ENCODE data around the gene NLRP13. TPM values are rescaled to one million over a fixed set of nuclear protein-coding genes. Genes with fewer than 3 reads are reported as not detected.

Gene NLRP13
- total and polyA plus RNA-seq, 9 of the 15 experiments (the other 6 are each of a cell fraction or from before 2014, with no cell fraction given) = not detected

DNA sequence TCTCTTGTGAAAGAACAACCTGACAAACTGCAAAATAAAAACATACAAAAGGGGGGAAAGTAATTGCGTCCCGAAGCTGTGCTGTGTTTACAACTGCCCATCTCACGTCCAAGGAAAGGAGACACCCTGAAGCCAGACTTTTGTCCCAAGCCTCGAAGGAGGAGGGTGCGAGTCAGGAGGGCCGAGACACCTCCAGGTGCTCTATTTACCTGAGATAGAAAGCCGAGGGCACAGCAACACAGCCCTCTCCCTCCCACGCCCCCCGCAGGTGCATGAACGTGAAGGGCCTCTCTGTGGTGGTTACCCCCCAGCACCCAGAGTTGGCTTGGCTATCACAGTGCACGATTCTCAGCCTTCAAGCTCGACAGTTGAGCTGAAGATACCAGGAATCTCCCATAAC, 33.2 kb downstream of the NLRP13 start:
- POLR2A ChIA-PET = no interaction called here
- no peaks in the 10 kb centered on the region for H3K9me1 ChIP-seq (ENCODE audit: control insufficient read depth, insufficient read depth, low read length)

More for the DNA sequence above, 33.2 kb downstream of the NLRP13 start:
- FAIRE-seq = no peak
- DNase-seq (ENCODE audit: extremely low read depth in 1 of 4, low spot score in 3 of 4) = no peak
- in situ Hi-C loops (cut with MboI) (no loop called here), intact Hi-C loops (cut with micrococcal nuclease) (no loop called here)
- CTCF ChIA-PET (ENCODE audit: low intra/inter-chr PET ratio) = no interaction called here
- WGBS (ENCODE audit: insufficient coverage, low coverage, missing lambda C conversion rate) = under 1% methylated on average over 11 of the region's 12 CpGs
- Histone ChIP-seq H3K79me2 (ENCODE audit: control insufficient read depth, insufficient read depth, low read length) (no peaks in the 10 kb centered on the region), H3K9ac (ENCODE audit: insufficient read depth in 1 of 2, low read depth in 2 of 2, low read length in 2 of 2) (no peak overlapping the region), H3K36me3 (ENCODE audit: control insufficient read depth, insufficient read depth, low read length) (no peaks in the 10 kb centered on the region), H3K27ac (ENCODE audit: extremely low read depth, low read depth, low read length) (no peak overlapping the region), H2AFZ (ENCODE audit: low read depth, low read length) (no peak overlapping the region), H3K27me3 (ENCODE audit: control insufficient read depth in 2 of 2, insufficient read depth in 2 of 2, low read length in 2 of 2) (peaks cover 0 to 8% of the 10 kb centered on the region in 2 experiments; a peak in 2 of 5 replicates), H4K20me1 (replicated peaks; ENCODE audit: control insufficient read depth, insufficient read depth, low read length) (no peaks in the 10 kb centered on the region), H3K4me1 (replicated peaks in 1 of 2; ENCODE audit: control insufficient read depth in 2 of 2, insufficient read depth in 2 of 2, low read length in 2 of 2) (no peaks in the 10 kb centered on the region), H3K4me3 (no peak overlapping the region), H3K4me2 (ENCODE audit: insufficient read depth, low read length) (no peak overlapping the region), H3K9me3 (replicated peaks; ENCODE audit: control insufficient read depth, insufficient read depth, low read depth, low read length) (no peaks in the 10 kb centered on the region)
- TF ChIP-seq, protein P1, sequence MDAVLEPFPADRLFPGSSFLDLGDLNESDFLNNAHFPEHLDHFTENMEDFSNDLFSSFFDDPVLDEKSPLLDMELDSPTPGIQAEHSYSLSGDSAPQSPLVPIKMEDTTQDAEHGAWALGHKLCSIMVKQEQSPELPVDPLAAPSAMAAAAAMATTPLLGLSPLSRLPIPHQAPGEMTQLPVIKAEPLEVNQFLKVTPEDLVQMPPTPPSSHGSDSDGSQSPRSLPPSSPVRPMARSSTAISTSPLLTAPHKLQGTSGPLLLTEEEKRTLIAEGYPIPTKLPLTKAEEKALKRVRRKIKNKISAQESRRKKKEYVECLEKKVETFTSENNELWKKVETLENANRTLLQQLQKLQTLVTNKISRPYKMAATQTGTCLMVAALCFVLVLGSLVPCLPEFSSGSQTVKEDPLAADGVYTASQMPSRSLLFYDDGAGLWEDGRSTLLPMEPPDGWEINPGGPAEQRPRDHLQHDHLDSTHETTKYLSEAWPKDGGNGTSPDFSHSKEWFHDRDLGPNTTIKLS (IDR thresholded peaks at IDR 0.05; ENCODE audit: borderline replicate concordance, low read depth) = no peak
- TF ChIP-seq, protein P2, sequence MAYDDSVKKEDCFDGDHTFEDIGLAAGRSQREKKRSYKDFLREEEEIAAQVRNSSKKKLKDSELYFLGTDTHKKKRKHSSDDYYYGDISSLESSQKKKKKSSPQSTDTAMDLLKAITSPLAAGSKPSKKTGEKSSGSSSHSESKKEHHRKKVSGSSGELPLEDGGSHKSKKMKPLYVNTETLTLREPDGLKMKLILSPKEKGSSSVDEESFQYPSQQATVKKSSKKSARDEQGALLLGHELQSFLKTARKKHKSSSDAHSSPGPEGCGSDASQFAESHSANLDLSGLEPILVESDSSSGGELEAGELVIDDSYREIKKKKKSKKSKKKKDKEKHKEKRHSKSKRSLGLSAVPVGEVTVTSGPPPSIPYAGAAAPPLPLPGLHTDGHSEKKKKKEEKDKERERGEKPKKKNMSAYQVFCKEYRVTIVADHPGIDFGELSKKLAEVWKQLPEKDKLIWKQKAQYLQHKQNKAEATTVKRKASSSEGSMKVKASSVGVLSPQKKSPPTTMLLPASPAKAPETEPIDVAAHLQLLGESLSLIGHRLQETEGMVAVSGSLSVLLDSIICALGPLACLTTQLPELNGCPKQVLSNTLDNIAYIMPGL (CRISPR knock-in tag; IDR thresholded peaks at IDR 0.05) = no peak
- TF ChIP-seq ZNF764 (CRISPR knock-in tag; IDR thresholded peaks at IDR 0.05; ENCODE audit: low read depth) (no peak), IRF2 (CRISPR knock-in tag; IDR thresholded peaks at IDR 0.05) (no peak), FOXJ2 (tag; IDR thresholded peaks at IDR 0.05) (no peak)
- TF ChIP-seq, protein P3, sequence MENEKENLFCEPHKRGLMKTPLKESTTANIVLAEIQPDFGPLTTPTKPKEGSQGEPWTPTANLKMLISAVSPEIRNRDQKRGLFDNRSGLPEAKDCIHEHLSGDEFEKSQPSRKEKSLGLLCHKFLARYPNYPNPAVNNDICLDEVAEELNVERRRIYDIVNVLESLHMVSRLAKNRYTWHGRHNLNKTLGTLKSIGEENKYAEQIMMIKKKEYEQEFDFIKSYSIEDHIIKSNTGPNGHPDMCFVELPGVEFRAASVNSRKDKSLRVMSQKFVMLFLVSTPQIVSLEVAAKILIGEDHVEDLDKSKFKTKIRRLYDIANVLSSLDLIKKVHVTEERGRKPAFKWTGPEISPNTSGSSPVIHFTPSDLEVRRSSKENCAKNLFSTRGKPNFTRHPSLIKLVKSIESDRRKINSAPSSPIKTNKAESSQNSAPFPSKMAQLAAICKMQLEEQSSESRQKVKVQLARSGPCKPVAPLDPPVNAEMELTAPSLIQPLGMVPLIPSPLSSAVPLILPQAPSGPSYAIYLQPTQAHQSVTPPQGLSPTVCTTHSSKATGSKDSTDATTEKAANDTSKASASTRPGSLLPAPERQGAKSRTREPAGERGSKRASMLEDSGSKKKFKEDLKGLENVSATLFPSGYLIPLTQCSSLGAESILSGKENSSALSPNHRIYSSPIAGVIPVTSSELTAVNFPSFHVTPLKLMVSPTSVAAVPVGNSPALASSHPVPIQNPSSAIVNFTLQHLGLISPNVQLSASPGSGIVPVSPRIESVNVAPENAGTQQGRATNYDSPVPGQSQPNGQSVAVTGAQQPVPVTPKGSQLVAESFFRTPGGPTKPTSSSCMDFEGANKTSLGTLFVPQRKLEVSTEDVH (IDR thresholded peaks at IDR 0.05; ENCODE audit: low read depth, partially characterized antibody) = no peak
- no TSS peak for BruUV-seq (replicated peaks)
- no peak for ATAC-seq
